ENCODE measurements around the gene SAMD15. TPM values are rescaled to one million over a fixed set of nuclear protein-coding genes. Genes with fewer than 3 reads are reported as not detected.

SAMD15 gene
- total RNA-seq, 2 experiments from 2014 or later, result 0.61 to 1.2 TPM

GRCh38 chr14:77439861-77440260 is 62.7 kb downstream of the SAMD15 start:
- CTCF ChIA-PET, result no interaction called here
- POLR2A ChIA-PET, result no interaction called here

Other genes starting within 250 kb of the SAMD15 start
- not detected for gene ZDHHC22, start 235.6 kb upstream of the SAMD15 start, total RNA-seq
- 1 to 10 TPM in 1 of 2 experiments, under 1 TPM in 1; 0.51 to 1.3 TPM for gene TMEM63C, start 195.6 kb upstream of the SAMD15 start, total RNA-seq
- gene NGB, start 106.2 kb upstream of the SAMD15 start, total RNA-seq, result not detected
- 10 to 100 TPM; 23.7 to 26.5 TPM for gene POMT2, start 56.5 kb upstream of the SAMD15 start, total RNA-seq
- 10 to 100 TPM; 17.1 to 18.4 TPM for gene GSTZ1, start 56.3 kb upstream of the SAMD15 start, total RNA-seq
- gene TMED8, start 285 bp upstream of the SAMD15 start, total RNA-seq, result 10 to 100 TPM; 25.9 to 26.2 TPM
- gene NOXRED1, start 46.1 kb downstream of the SAMD15 start, total RNA-seq, result under 1 TPM; 0.27 to 0.30 TPM
- 10 to 100 TPM; 15.8 to 18.3 TPM for gene VIPAS39, start 80.2 kb downstream of the SAMD15 start, total RNA-seq
- gene AHSA1, start 80.7 kb downstream of the SAMD15 start, total RNA-seq, result 100 to 1,000 TPM; 373 to 395 TPM
- not detected for gene ISM2, start 121.4 kb downstream of the SAMD15 start, total RNA-seq
- 10 to 100 TPM; 23.4 to 28.7 TPM for gene SPTLC2, start 239.3 kb downstream of the SAMD15 start, total RNA-seq

Measured in activated CD8-positive, alpha-beta memory T cell treated with anti-CD3 and anti-CD28 coated beads for 36 hours (primary cell).